Psoas muscle (tissue), 8 donors: ENCODE data around the gene METRNL. TPM values are rescaled to one million over a fixed set of nuclear protein-coding genes. Genes with fewer than 3 reads are reported as not detected.

ENCODE experiments used
- ATAC-seq, 4 donors: fragments of 200-7000 bp; cut with Tn5 transposase; one replicate each; pipeline ENCODE4 v1.9.1; 2020; ENCODE audit warnings: moderate library complexity in 3 of 4, mild to moderate bottlenecking in 2 of 4
- DNase-seq, 2 donors: peaks; one replicate each; pipeline ENCODE4 v3.0.0-alpha.2; 2020
- H3K27ac ChIP-seq: fragments of 200-600 bp; one replicate; pipeline ENCODE4 v1.8.0; 2022
- H3K27me3 ChIP-seq, 3 donors: fragments of 200-600 bp in 1 of 3; one replicate each; pipeline versions ENCODE4 v1.6.1 to v1.8.0; 2013 to 2022; ENCODE audit warnings: low read length in 2 of 3, mild to moderate bottlenecking in 2 of 3, moderate library complexity in 1 of 3; ENCODE audit not compliant: insufficient read depth in 3 of 3
- H3K36me3 ChIP-seq, 2 donors: fragments of 200-600 bp in 1 of 2; one replicate each; pipeline versions ENCODE4 v1.6.1 to v1.8.0; 2013 to 2022; ENCODE audit warnings: low read depth in 1 of 2, mild to moderate bottlenecking in 1 of 2, moderate library complexity in 1 of 2; ENCODE audit not compliant: insufficient read depth in 1 of 2
- H3K4me1 ChIP-seq: fragments of 200-600 bp; one replicate; pipeline ENCODE4 v1.8.0; 2022
- H3K4me3 ChIP-seq: fragments of 200-600 bp; one replicate; pipeline ENCODE4 v1.8.0; 2022; ENCODE audit warnings: mild to moderate bottlenecking
- H3K9me3 ChIP-seq: fragments of 200-600 bp; one replicate; pipeline ENCODE4 v1.8.0; 2022
- CTCF ChIP-seq: fragments of 200-600 bp; IDR thresholded peaks from one replicate; pipeline ENCODE4 v1.8.0; 2022; ENCODE audit warnings: antibody characterized with exemption
- WGBS, 3 donors: extraction: QIAGEN DNeasy Blood & Tissue Kit; methylation state at CpG; one replicate each; pipeline versions ENCODE4 v1.1.6 to v1.1.7; 2013; 5-methylcytosine and 5-hydroxymethylcytosine counted together
- intact Hi-C, 2 donors: fragments of 100-400 bp; cut with DNase I; formaldehyde crosslinking; loops; one replicate each; pipeline versions ENCODE4 v1.11.0 to v1.14.2; 2022
- polyA plus RNA-seq, 3 donors: library from polyadenylated mRNA; stranded (reverse); fragments of 200-250 nt; gene quantifications; one replicate each; pipeline ENCODE4 v1.2.3, GENCODE V29; 2013
- total RNA-seq, 4 donors: library from RNA; stranded (reverse); fragmentation: NEBNext Ultra II Directional in 2 of 4; extraction: Animal tissue kit (Norgen Biotek cat#: 25700) in 2 of 4; gene quantifications; one replicate each; pipeline versions ENCODE4 v1.2.1 to v1.2.4, GENCODE V29; 2021 to 2023
- donor health status: healthy with polysubstance abuse.
- donor health status: DM: no; HTN: no; CAD: no; lungs with moderate emphysema.
- donor health status: Bipolar disorder and iron deficiency.
- donor health status: healthy.
- donor health status: DM: yes; HTN: yes; CAD: no.
- donor health status: DM: no; HTN: no; CAD: no.
- donor health status: DM: no; HTN: no; CAD: no.
- donor health status: DM: yes; HTN: yes; CAD: no.

The METRNL gene
- total and polyA plus RNA-seq, 7 donors: 6.7 to 81.7 (median 12.1) TPM

GRCh38 chr17:83072600-83073358, 6.6 kb upstream of the METRNL start:
- WGBS, 3 donors: 86 to 89% (median 87%) methylated on average over 25 to 28 of the region's 28 CpGs
- no peaks in the 10 kb centered on the region for H3K27me3 ChIP-seq
- TF ChIP-seq CTCF: no peak
- no peaks in the 10 kb centered on the region for H3K36me3 ChIP-seq
- H3K27ac ChIP-seq: no peak overlapping the region
- H3K4me1 ChIP-seq: no peaks in the 10 kb centered on the region
- intact Hi-C loops: no loop called here
- no peaks in the 10 kb centered on the region for H3K9me3 ChIP-seq
- ATAC-seq (no peak), DNase-seq (no peak)
- no peak overlapping the region for H3K4me3 ChIP-seq

GRCh38 chr17:83073389-83074063, 5.9 kb upstream of the METRNL start:
- ATAC-seq: no peak
- intact Hi-C loops: no loop called here
- H3K27ac ChIP-seq: no peak overlapping the region
- H3K4me3 ChIP-seq: no peak overlapping the region
- no peaks in the 10 kb centered on the region for H3K27me3 ChIP-seq
- TF ChIP-seq CTCF: no peak
- peak in 1 of 2 donors; percentile 71 for DNase-seq
- H3K9me3 ChIP-seq: no peaks in the 10 kb centered on the region
- WGBS, 3 donors: 73 to 82% (median 78%) methylated on average over 24 to 32 of the region's 32 CpGs
- H3K4me1 ChIP-seq: peaks cover 5% of the 10 kb centered on the region
- H3K36me3 ChIP-seq: no peaks in the 10 kb centered on the region

GRCh38 chr17:83074486-83075223, 4.8 kb upstream of the METRNL start:
- intact Hi-C loops: no loop called here
- DNase-seq: no peak
- H3K4me1 ChIP-seq: peaks cover 7% of the 10 kb centered on the region
- no peaks in the 10 kb centered on the region for H3K36me3 ChIP-seq
- no peak for ATAC-seq
- 84 to 88% (median 87%) methylated on average over 41 to 45 of the region's 45 CpGs for WGBS, 3 donors
- H3K27me3 ChIP-seq: no peaks in the 10 kb centered on the region
- no peak overlapping the region for H3K4me3 ChIP-seq
- TF ChIP-seq CTCF: no peak
- H3K27ac ChIP-seq: no peak overlapping the region
- no peaks in the 10 kb centered on the region for H3K9me3 ChIP-seq

- peaks cover 7% of the 10 kb centered on the region for H3K4me1 ChIP-seq
- H3K9me3 ChIP-seq: no peaks in the 10 kb centered on the region
- no peaks in the 10 kb centered on the region for H3K36me3 ChIP-seq
- WGBS, 3 donors: 80 to 86% (median 83%) methylated on average over 21 of the region's 21 CpGs
- no peak for TF ChIP-seq CTCF
- DNase-seq: no peak
- H3K27me3 ChIP-seq: peaks cover 0 to 4% (median 0%) of the 10 kb centered on the region in 3 donors
- H3K4me3 ChIP-seq: no peak overlapping the region
- ATAC-seq: no peak
- intact Hi-C loops: no loop called here
- H3K27ac ChIP-seq: no peak overlapping the region
Measured at GRCh38 chr17:83075270-83075880, 4.0 kb upstream of the METRNL start.
